Astrocyte of the spinal cord (primary cell): ENCODE results near the gene PRM1.
A peak's percentile ranks its signal among the peaks of the same experiment; 100 is the strongest.

Experiments used
- DNase-seq: peaks from one replicate; pipeline ENCODE4 v3.0.0; 2011; ENCODE audit warnings: low read depth, low spot score
- H3K4me3 ChIP-seq: 2 replicates; pipeline ENCODE4 v1.5.1; 2011; ENCODE audit warnings: low read depth, mild to moderate bottlenecking, low read length, moderate library complexity
- CTCF ChIP-seq: IDR thresholded peaks from 2 replicates; pipeline ENCODE4 v1.5.1; 2012; ENCODE audit warnings: low read depth, mild to moderate bottlenecking, low read length, inconsistent platforms
- in situ Hi-C: cut with HindIII; loops from 2 replicates; pipeline ENCODE4 v1.10.0; 2017; ENCODE audit warnings: low sequenced_read_pairs

PRM1 gene

GRCh38 chr16:11280616-11281522 lies at the start of gene PRM1:
PRM1 (minus strand) TSS chr16:11281330; CDS start chr16:11281238, 92 bp downstream.
- H3K4me3 ChIP-seq = no peak within 1 kb of the TSS
- no peak for TF ChIP-seq CTCF
- DNase-seq = no peak
- in situ Hi-C loops = no loop called here

- no peak for TF ChIP-seq CTCF
- in situ Hi-C loops = no loop called here
- H3K4me3 ChIP-seq = no peak overlapping the region
- DNase-seq = no peak
Measured at GRCh38 chr16:11330526-11331237, 49.6 kb upstream of the PRM1 start.

GRCh38 chr16:11329891-11330290 lies 48.8 kb upstream of the PRM1 start:
- no peak overlapping the region for H3K4me3 ChIP-seq
- no peak for DNase-seq
- no peak for TF ChIP-seq CTCF
- in situ Hi-C loops = no loop called here

GRCh38 chr16:11329071-11329491 lies 48.0 kb upstream of the PRM1 start:
- peak; percentile 28 for DNase-seq
- TF ChIP-seq CTCF = no peak
- in situ Hi-C loops = no loop called here
- H3K4me3 ChIP-seq = no peak overlapping the region

- peak; percentile 93 for DNase-seq
- no peak overlapping the region for H3K4me3 ChIP-seq
- in situ Hi-C loops = no loop called here
- no peak for TF ChIP-seq CTCF
Measured at GRCh38 chr16:11328172-11329070, 47.3 kb upstream of the PRM1 start.
